ENCODE data around the gene CLDN4.
"Not testable (repeated sequence)": the region's sequence is repeated elsewhere in the genome, so short reads cannot be mapped to it uniquely, and the experiment has no call there.

Gene CLDN4

DNA sequence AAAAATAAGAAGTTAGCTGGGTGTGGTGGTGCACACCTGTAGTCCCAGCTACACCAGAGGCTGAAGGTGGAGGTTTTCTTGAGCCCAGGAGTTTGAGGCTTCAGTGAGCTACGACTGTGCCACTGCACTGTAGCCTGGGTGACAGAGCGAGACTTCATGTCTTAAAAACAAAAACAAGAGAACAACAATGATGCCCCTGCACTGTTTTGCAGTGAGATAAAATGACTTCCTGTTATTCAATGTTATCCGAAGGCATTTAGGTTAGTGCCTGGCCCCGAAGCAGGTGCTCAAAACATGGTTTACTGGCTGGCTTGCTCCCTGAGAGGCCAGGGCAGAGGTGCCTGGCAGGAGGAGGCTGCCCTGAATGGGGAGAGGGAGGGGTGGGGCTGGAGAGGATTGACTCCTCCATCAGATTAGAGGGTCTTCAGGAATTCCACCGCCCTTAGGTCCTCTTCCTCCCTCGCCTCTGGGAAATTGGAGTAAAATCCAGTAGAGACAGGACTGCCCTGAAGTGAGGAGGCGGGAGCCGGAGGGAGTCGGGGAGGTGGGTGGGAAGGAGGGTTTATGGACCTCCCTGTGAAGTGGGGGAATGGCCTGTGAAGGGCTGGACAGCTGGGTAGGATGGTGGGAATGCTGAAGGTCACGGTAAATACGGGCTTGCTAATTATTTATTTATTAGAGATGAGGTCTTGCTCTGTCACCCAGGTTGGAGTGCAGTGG, 6.8 kb upstream of the CLDN4 start:
- no peak for DNase-seq

DNA sequence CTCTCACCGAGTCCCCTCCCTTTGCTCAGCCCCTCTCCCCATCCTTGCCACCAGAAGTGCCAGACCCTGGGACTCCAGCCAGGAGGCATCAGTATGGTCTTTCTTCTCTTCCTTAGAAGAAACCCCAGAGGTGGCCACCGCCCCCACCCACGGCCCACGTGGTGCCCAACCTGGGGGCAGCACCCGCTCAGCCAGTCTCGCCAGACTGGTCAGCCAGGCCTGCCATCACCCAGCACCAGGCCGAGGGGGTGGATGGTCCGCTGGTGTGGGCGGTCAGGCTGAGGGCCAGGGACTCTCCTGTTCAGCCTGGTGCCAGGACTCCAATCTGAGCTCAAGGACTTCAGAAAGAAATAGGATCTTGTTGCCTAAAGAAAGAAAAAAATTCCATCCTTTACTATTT, 5.8 kb upstream of the CLDN4 start:
- DNase-seq = no peak

DNA sequence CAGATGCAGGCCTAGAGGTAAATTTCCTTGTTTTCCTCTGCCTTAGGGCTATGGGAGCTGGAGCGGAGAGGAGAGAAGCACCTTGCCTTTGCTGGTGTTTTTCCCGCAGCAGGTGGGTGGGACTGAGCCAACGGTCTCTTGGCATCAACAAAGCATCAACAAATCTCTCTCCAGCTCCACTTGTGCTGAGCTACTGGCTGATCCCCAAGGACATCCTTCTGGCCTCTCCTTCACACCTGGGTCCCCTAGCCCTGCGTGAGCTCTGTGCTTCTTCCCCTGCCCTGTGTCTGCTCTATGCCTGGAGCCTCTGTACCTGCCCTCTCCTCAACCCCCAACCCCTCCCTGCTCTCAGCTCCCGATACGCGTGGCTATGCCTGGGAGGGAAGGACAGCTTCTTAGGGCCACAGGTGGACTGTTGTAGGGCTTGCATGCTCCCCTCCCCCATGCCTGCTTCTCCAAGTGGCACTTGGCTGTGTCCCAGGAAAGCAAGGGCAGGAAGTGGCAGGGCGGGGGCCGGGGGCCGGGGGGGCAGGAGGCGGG, 3.2 kb upstream of the CLDN4 start:
- DNase-seq = no peak

DNA sequence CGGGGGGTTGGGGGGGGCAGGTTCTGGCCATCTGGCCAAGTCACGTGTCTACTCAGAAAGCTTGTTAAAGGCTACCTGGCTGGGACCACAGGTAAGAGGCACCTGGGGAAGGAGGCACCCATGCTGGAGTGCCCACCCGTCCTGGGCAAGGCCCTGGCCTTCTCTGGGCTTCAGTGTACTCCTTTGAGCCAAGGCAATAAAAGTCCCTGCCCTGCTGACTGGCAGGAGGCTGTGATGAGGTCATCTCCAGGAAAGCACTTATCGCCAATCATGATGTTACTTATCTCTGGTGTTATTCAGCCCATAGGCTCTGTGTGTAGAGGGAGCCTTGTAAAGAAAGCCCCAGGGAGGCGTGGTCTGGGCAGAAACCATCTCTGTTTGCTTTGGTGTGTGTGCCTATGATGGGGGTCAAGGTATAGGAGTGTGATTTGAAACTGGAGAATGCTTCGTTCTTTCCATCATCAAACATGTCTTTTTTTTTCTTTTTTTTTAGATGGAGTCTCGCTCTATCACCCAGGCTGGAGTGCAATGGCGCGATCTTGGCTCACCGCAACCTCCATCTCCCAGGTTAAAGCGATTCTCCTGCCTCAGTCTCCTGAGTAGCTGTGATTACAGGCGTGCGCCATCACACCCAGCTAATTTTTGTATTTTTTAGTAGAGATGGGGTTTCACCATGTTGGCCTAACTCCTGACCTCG, 2.5 kb upstream of the CLDN4 start:
- peak; percentile 57 for DNase-seq

DNA sequence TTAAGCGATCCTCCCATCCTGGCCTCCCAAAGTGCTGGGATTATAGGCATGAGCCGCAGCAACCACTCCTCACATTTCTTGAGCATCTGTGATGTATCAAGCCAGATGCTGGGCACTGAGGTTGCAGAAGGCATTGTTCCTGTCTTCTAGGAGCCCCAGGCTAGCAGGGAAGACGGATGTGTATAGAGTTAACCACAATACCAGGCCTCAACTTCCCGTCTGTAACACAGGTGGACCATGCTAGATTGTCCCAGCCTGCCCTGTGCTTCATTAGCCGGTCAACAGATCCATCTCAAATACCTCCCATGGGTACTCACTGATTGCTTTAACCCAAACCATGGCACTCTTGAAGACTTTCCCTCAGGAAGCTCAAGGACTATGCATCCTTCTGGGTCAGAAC, 1.8 kb upstream of the CLDN4 start:
- no peak for DNase-seq

DNA sequence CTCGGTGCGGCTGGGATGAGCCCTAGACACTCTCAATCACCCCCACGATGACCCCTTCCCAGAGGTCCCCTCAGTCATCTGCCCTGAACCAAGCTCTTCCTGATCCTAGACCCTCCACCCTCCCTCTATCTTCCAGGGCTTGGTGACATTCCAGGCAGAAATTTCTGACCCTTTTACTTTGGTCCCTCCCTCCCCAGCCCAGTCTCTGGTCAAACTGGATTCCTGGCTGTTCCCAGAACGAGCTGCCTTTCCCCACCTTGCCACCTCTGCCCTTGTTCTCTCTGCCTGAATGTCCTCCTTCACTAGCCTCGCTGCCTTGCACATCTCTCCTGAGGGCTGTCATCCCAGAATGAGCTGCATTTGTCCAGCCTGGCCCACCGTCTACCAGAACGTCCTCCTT, 1.3 kb upstream of the CLDN4 start:
- DNase-seq = no peak

DNA sequence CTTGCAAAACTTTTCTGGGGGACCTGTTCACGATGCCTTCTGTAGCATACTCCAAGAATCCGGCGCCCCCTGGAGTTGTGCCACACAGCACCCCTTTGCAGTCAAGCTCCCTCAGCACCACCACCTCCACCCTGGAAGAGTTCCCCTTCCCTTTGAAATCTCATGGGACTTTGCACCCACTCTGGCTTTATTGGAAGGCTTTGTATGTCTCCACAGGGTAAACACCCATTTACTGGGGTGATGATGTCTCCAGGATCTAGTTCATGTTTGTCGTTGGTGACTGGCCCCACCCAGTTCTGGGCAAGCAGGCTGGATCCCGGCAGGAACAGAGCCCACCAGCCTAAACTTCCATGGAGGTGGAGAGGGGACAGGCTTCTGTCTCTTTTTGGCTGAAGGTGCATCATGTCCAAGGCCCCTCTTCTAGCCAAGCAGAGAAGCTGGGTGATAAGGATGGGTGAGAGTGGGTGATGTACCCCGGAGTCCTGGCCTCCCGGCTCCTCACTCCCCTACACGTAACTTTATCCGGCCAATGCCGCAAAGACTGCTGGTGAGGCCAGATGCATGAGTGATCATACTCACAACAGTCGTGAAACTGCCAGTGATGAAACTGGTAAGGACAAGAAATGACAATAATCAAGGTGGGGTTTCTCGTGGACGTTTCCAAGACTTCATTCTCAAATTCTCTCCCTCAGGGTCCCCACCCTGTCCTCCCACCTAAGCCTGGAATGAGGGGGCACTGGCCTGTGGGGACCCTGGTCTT, 695 bp upstream of the CLDN4 start:
- DNase-seq = no peak

DNA sequence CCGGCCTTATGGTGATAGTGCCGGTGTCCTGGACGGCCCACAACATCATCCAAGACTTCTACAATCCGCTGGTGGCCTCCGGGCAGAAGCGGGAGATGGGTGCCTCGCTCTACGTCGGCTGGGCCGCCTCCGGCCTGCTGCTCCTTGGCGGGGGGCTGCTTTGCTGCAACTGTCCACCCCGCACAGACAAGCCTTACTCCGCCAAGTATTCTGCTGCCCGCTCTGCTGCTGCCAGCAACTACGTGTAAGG, 713 bp downstream of the CLDN4 start:
- no peak for DNase-seq

DNA sequence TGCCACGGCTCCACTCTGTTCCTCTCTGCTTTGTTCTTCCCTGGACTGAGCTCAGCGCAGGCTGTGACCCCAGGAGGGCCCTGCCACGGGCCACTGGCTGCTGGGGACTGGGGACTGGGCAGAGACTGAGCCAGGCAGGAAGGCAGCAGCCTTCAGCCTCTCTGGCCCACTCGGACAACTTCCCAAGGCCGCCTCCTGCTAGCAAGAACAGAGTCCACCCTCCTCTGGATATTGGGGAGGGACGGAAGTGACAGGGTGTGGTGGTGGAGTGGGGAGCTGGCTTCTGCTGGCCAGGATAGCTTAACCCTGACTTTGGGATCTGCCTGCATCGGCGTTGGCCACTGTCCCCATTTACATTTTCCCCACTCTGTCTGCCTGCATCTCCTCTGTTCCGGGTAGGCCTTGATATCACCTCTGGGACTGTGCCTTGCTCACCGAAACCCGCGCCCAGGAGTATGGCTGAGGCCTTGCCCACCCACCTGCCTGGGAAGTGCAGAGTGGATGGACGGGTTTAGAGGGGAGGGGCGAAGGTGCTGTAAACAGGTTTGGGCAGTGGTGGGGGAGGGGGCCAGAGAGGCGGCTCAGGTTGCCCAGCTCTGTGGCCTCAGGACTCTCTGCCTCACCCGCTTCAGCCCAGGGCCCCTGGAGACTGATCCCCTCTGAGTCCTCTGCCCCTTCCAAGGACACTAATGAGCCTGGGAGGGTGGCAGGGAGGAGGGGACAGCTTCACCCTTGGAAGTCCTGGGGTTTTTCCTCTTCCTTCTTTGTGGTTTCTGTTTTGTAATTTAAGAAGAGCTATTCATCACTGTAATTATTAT, 1.2 kb downstream of the CLDN4 start:
- DNase-seq = peak; percentile 47

DNA sequence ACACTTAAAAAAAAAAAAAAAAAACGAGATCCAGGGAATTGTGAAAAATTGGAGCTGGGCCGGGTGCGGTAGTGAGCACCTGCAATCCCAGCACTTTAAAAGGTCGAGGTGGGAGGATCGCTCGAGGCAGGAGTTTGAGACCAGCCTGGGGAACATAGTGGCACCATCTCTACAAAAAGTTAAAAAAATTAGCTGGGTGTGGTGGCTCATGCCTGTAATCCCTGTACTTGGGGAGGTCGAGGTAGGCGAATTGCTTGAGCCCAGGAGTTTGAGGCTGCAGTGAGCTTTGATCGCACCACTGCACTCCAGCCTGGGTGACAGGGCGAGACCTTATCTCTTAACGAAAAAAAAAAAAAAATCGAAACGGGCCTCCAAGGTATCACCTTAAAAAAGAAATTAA, 2.0 kb downstream of the CLDN4 start:
- no peak for DNase-seq

DNA sequence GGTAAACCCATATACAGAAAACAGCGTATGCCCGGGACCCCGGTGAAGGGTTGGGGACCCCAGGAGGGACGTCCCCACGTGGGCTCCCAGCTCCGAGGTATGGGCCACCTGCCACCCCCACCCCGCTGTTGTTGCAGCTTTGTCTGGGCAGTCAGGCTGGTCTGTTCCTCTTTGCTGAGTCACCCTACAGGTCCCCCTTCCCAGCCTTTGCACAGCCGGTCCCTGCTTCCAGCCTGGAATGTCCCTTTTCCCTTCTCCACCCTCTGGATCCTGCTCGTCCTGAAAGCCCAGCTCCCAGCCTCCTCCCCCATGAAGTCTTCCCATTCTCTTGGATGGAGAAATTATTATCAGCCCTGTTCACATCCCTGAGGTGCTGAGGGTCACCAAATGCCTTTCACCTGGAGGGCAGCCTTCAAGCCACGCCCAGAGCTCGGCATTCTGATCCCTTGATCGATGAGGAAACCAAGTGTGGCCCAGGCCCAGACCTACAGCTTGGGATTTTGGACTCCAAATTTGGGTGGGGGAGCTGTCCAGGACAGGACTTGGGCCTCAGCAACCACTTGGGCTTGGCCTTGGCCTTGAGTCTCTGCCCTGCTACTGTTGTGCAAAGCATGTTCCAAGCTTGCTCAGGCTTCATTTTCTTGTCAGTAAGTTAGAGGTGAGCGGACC, 2.6 kb downstream of the CLDN4 start:
- DNase-seq = no peak

DNA sequence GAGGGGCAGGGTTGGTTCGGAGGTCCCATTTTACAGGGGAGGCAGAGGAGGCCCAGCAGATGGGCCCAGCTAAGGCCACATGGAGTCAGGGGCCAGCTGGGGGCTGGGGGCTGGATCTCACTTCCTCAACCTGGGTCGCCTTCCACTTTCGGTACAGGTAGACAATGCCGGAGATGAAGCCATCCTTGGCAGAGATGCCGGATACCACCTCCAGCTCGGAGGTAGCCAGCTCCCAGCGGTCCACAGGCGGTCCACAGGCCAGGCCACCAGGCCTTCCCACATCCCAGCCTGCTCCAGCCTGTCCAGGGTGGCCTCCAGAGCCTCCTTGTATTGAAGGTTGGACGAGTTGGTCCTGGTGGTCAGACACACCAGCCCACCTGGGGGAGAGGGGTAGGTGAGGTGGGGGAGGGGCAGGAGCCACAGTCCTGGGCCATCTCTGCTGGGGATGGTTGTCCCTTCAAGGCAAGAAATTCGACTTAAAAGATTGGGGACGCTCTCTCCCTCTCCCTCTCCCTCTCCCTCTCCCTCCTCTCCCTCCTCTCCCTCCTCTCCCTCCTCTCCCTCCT, 3.9 kb downstream of the CLDN4 start:
- no peak for DNase-seq

DNA sequence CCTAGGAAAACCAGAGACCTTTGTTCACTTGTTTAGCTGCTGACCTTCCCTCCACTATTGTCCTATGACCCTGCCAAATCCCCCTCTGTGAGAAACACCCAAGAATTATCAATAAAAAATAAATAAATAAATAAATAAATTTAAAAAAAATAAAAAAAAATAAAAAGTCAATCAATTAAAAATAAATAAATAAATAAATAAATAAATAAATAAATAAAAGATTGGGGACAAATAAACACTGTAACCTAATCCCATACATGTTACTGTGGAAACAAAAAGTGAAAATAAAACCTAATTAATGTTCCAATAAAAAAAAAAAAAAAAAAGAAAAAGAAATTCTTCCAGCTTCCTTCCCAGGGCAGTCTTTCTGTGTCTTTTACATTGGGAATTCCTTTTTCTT, 6.4 kb downstream of the CLDN4 start:
- not testable (repeated sequence) for DNase-seq

DNA sequence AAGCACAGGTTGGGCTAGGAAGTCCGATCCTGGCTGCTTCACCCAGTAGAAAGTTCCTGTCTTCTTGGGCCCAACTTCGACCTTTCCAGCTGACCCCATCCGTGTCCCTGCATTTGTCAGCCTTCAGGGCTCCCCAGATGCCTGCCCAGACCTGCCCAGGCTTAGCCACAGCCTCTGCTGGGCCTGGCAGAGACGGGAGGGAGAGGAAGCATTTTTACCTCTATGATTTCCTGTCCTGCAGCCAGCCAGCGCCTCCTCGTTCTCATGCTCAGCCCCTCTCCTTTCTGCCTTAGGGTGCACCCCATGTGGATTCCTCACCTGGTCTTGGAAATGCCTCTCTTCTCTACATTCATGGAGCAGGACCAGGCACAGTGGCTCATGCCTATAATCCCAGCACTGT, 7.8 kb downstream of the CLDN4 start:
- no peak for DNase-seq

DNA sequence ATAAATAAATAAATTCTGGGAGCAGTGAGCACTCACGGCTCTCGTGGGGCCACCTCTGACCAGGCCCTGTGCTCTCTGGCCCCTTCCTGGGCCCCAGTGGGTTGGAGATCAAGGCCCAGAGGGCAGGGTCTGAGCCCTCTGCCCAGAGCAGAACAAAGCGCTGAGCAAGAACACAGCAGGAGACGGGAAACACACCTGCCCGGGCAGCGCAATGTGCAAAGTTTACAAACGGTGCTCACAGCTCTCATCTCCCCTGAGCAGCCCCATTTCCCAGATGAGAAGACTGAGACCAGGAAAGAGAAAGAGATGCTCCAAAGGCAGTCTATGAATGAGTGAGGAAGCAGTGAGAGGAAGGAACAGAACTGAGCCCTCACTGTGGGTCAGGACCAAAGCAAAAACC, 8.5 kb downstream of the CLDN4 start:
- no peak for DNase-seq

DNA sequence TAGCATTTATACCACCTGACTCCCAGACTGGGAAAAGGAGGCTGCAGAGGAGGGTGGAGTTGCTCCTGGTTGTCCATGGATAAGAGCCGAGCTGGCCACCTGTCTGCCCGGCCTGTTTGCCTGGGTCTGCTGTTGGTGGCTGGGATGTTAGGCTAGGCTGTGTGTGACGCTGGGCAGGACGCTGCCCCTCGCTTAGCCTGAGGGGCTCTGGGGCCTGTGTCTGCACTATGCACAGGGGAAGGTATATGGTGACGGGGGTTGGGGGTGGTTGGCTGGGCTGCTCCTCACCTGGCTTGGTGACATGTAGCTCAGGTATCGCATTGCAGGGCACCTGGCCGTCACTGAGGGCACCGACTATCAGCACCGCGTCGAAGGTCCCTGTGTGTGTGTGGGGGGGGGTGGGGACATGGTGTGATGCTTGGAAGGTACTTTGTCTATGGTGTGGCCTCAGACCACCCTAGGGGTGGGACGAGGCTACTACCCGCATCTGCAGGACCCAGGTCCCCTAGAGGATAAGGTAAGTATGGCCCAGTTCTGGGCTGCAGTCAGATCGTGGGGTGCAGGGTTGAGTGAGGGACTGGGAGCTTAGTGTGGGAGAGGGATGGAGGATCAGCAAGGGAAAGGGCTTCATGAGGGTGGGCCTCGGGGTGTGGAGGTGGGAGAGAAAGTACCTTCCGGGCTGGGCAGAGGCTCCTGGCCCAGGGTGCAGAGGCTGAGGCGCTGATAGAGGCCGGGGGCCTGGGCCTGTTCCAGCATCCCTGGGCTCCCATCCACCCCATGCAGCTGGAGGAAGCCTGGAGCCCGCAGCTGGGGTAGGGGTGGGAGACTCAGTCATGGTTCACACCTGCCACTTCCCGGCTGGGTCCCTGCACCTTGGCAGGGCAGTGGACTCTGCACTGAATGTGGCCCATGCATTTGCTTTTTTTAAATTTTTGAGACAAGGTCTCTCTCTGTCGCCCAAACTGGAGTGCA, 9.2 kb downstream of the CLDN4 start:
- DNase-seq = no peak

DNA sequence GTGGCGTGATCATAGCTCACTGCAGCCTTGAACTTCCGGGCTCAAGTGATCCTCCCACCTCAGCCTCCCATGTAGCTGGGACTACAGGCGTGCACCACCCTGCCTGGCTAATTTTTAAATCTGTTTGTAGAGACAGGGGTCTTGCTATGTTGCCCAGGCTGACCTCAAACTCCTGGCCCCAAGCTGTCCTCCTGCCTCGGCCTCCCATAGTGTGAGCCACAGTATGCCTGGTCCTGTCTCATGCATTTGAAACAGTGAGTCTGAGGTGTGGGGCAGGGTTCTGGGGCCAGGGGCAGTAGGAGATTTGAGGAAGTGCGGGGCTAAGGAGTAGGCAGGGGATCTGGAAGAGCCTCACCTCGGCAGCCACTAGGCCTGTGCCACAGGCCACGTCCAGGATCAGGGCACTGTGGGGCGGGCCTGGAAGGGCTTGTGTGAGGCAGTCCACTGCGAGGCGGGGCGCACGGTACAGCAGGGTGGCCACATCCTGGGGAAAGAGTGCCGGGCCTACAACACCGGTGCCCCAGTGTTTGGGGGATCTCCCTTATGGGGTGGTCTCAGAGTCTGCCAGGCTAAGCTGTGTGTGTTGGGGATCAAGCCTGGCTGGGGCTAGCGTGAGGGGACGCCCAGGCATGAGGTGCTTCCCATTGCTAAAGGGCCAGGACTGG, 10.1 kb downstream of the CLDN4 start:
- DNase-seq = no peak

DNA sequence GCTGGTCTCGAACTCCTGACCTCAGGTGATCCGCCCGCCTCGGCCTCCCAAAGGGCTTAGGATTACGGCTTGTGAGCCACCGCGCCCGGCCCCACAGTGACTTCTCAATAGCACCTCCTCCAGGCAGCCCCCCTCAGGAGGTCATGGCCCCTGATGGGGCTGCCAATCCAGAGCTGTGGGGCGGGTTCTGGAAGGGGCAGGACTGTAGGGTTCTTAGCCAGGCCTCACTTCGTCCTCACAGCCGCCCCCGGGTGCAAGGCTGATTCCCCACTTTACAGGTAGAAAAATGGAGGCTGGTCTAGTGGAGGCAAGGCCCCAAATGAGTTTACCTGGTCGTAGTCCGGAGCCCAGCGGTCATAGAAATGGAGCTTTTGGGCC, 10.9 kb downstream of the CLDN4 start:
- no peak for DNase-seq

DNA sequence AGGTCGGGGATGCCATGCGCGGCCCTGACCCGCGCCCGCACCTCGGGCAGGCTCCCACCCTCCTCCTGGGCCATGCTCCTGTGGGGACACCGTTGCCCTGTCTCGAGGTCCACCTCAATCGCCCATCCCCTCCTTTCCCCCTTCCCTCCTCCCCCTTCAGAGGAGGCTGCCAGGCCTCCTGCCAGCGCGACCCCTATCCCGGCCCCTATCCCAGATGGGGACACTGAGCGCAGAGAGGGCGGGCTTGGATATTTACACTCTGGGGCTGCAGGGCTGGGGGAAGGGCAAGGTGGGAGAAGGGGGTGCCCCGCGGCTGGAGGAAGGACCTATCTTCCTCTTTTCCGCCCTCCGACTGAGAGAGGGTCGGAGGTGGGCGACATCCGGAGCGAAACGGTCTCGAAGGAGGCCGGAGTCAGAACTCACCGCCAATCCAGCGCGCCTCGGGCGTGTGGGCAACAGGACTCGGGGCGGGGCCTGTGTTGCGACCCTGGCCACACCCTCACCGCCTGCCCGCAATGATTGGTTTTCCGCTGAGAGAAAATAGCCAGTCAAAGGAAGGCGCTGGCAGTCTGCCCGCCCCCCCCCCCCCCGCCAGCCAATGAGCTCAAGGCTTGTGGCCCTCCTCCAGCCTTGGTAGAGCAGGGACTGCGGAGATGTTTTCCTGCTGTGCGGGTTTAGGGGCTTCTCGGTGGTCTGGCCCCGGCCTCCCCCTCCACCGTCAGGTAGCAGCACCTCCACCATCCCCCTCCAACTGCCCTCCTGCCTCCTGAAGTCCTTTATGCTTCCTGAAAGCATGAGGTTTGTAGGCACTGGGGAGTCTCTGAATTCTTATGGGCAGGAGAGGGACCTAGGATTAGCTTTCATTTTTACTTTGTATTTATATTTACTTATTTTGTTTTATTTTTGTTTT, 11.5 kb downstream of the CLDN4 start, which contains the start of gene METTL27:
METTL27 (minus strand) TSS at position 450 of the 910 bp plus-strand sequence; CDS start at position 74, 376 bp downstream.
- peak; percentile 94 for DNase-seq

Measured in suppressor macrophage treated with lipopolysaccharide for 4 hours (primary cell).